H1 (cell line): ENCODE measurements around the gene LDAH. TPM values are rescaled to one million over a fixed set of nuclear protein-coding genes. Genes with fewer than 3 reads are reported as not detected.

Experiments used
- BRCA1 ChIP-seq: IDR thresholded peaks from 2 replicates; pipeline ENCODE4 v1.6.1; 2012; ENCODE audit warnings: low read depth, low read length, improper control_type of control experiment
- NANOG ChIP-seq: IDR thresholded peaks from 2 replicates; pipeline ENCODE4 v1.6.1; 2011; ENCODE audit warnings: low read length, low read depth, mild to moderate bottlenecking, inconsistent platforms; ENCODE audit not compliant: insufficient read depth, poor library complexity, severe bottlenecking
- RFX5 ChIP-seq: IDR thresholded peaks from 2 replicates; pipeline ENCODE4 v1.6.1; 2011; ENCODE audit warnings: low read depth, low read length, improper control_type of control experiment, borderline replicate concordance
- polyA plus RNA-seq, 7 experiments: library from polyadenylated mRNA; depleted of rRNA in 3 of 7; stranded (reverse) in 5 of 7; unstranded in 2 of 7; fragments of >200 nt in 5 of 7; fragments of 200-250 nt in 2 of 7; gene quantifications; 1 replicate in 5 of 7; 2 replicates in 1 of 7; 4 replicates in 1 of 7; pipeline versions ENCODE4 v1.2.1 to v1.2.3, GENCODE V29; 2011 to 2013; ENCODE audit warnings: missing spikeins in 2 of 7, mixed read lengths in 2 of 7
- total RNA-seq: library from RNA; stranded (reverse); fragmentation: NEBNext Ultra II Directional; extraction: Animal tissue kit (Norgen Biotek cat#: 25700); gene quantifications from 2 replicates; pipeline ENCODE4 v1.2.1, GENCODE V29; 2021
- TF ChIP-seq, protein P1 (sequence below): IDR thresholded peaks from 2 replicates; pipeline ENCODE4 v1.6.1; 2012; ENCODE audit warnings: inconsistent platforms

Gene LDAH
- total and polyA plus RNA-seq, 2 of the 8 experiments (the other 6 are each of a cell fraction or from before 2014, with no cell fraction given) = 10.9 to 26.3 TPM

DNA sequence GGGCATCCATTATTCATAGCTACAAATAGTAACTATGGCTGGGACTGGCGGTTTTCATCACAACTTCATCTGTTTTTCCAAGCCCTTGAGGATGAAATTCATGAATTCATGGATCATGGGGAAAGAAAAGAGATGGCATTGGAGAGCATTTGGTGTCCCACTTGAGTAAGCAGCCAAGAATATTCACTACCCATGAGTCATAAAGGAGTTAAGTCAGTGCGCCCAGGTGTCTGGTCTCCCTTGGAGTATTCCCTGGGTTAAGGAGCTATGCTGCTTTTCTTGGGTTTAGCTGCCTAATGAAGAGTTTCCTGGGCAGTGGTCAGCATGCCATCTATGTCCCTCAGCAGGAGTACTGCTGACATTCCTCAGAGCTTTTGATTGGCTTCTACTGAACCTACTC is 21.3 kb upstream of the LDAH start (continued):
- TF ChIP-seq RFX5 (no peak), BRCA1 (no peak), NANOG (no peak)
- TF ChIP-seq, protein P1, sequence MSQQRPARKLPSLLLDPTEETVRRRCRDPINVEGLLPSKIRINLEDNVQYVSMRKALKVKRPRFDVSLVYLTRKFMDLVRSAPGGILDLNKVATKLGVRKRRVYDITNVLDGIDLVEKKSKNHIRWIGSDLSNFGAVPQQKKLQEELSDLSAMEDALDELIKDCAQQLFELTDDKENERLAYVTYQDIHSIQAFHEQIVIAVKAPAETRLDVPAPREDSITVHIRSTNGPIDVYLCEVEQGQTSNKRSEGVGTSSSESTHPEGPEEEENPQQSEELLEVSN = no peak
- TF ChIP-seq, all 59 proteins: peak for 0
